ENCODE data around the gene CMPK2. TPM values are rescaled to one million over a fixed set of nuclear protein-coding genes. Genes with fewer than 3 reads are reported as not detected.

The CMPK2 gene
- total RNA-seq, 4 donors from 2014 or later, result 2.9 to 9.7 (median 8.0) TPM

DNA sequence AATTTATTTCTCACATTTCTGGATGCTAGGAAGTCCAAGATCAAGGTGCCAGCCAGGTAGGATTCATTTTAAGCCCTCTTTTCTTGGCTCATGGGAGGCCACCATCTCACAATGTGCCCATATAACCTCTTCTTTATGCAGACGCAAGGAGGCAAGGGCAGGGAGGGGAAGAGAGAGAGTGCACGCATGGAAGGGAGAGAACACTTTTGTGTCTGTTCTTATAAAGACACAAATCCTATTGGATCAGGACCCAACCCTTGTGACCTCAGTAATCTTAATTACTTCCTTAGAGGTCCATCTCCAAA, 32.5 kb downstream of the CMPK2 start:
- Histone ChIP-seq H3K9me3 (no peaks in the 10 kb centered on the region), H3K27ac (no peak overlapping the region)
- intact Hi-C loops (cut with DNase I; ENCODE audit: low total_unique reads), result no loop called here

DNA sequence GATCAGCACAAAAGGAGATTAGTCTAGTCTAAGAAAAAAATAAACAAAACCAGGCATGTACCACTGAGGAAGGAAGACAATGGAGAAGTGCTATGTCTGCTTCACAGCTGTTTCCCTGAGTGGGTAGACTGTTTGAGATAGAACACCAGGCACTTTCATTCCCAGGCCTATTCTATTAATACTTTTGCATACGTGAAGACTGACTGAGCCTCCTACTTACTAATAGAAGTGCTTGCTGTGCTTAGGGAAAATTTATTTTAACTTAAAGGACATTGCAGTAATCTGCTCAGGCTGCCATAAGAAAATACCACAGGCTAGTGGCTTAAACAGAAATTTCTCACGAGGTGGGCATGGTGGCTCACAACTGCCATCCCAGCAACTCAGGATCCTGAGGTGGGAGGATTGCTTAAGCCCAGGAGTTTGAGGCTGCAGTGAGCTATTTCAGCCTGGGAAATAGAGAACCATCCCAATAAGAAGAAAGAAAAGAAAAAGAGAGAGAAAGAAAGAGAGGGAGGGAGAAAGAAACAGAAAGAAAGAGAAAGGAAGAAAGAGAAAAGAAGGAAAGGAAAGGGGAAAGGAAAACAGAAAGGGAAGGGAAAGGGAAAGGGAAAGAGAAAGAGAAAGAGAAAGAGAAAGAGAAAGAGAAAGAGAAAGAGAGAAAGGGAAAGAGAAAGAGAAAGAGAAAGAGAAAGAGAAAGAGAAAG, 33.0 kb downstream of the CMPK2 start:
- no peak overlapping the region for H3K27ac ChIP-seq
- no peaks in the 10 kb centered on the region for H3K9me3 ChIP-seq
- no peak overlapping the region for H3K4me3 ChIP-seq
- H3K4me1 ChIP-seq, result no peaks in the 10 kb centered on the region
- TF ChIP-seq, protein P1, sequence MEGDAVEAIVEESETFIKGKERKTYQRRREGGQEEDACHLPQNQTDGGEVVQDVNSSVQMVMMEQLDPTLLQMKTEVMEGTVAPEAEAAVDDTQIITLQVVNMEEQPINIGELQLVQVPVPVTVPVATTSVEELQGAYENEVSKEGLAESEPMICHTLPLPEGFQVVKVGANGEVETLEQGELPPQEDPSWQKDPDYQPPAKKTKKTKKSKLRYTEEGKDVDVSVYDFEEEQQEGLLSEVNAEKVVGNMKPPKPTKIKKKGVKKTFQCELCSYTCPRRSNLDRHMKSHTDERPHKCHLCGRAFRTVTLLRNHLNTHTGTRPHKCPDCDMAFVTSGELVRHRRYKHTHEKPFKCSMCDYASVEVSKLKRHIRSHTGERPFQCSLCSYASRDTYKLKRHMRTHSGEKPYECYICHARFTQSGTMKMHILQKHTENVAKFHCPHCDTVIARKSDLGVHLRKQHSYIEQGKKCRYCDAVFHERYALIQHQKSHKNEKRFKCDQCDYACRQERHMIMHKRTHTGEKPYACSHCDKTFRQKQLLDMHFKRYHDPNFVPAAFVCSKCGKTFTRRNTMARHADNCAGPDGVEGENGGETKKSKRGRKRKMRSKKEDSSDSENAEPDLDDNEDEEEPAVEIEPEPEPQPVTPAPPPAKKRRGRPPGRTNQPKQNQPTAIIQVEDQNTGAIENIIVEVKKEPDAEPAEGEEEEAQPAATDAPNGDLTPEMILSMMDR (IDR thresholded peaks at IDR 0.05), result no peak
- no peak for TF ChIP-seq POLR2A (IDR thresholded peaks at IDR 0.05)
- no peaks in the 10 kb centered on the region for H3K27me3 ChIP-seq
- intact Hi-C loops (cut with DNase I; ENCODE audit: low total_unique reads), result no loop called here
- no peaks in the 10 kb centered on the region for H3K36me3 ChIP-seq
- no peak for DNase-seq

More for the DNA sequence above, 32.5 kb downstream of the CMPK2 start:
- Histone ChIP-seq H3K4me1 (no peaks in the 10 kb centered on the region), H3K27me3 (no peaks in the 10 kb centered on the region), H3K36me3 (no peaks in the 10 kb centered on the region), H3K4me3 (no peak overlapping the region)
- TF ChIP-seq, protein P1 (IDR thresholded peaks at IDR 0.05), result no peak
- no peak for TF ChIP-seq POLR2A (IDR thresholded peaks at IDR 0.05)
- no peak for DNase-seq

DNA sequence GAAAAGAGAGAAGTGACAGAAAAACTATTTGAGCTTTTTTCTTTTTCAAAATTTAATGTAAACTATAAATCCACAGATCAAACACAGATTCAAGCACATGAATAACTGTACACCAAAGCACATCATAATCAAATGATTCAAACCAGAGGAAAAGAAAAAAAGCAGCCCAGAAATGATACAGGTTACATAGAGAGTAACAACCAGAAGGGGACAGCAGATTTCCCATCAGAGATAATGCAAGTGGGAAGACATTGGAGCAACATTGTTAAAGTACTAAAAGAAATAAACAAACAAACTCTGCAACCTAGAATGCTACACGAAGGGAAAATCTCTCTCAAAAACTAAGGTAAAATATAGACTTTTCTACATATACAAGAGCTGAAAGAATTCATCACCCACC, 34.5 kb downstream of the CMPK2 start:
- no peaks in the 10 kb centered on the region for H3K36me3 ChIP-seq
- no peak overlapping the region for H3K27ac ChIP-seq
- no peak overlapping the region for H3K4me3 ChIP-seq
- no peaks in the 10 kb centered on the region for H3K27me3 ChIP-seq
- no peaks in the 10 kb centered on the region for H3K4me1 ChIP-seq
- intact Hi-C loops (cut with DNase I; ENCODE audit: low total_unique reads), result no loop called here
- no peaks in the 10 kb centered on the region for H3K9me3 ChIP-seq
- no peak for DNase-seq
- TF ChIP-seq, protein P1 (IDR thresholded peaks at IDR 0.05), result no peak
- no peak for TF ChIP-seq POLR2A (IDR thresholded peaks at IDR 0.05)

DNA sequence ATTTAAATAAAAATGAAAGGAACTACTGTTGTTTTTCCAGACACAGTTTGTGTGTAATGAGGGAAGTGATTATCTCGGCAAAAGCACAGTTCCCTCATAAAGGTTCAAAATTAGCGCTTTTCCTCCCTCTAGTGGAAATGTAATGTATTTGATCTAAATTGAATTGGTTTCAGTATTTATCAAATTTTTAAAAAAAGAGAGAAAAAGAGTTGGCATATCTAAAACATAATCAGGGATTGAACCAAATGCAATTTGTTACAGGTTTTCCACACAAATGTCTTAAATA, 37.5 kb downstream of the CMPK2 start:
- Histone ChIP-seq H3K27ac (peak overlapping the region in 1 of 2 donors; percentile 36), H3K9me3 (no peaks in the 10 kb centered on the region), H3K4me3 (no peak overlapping the region), H3K27me3 (no peaks in the 10 kb centered on the region), H3K4me1 (no peaks in the 10 kb centered on the region), H3K36me3 (no peaks in the 10 kb centered on the region)
- no peak for TF ChIP-seq POLR2A (IDR thresholded peaks at IDR 0.05)
- TF ChIP-seq, protein P1 (IDR thresholded peaks at IDR 0.05), result peak; percentile 29 to 61 (median 48)
- DNase-seq, result no peak
- intact Hi-C loops (cut with DNase I; ENCODE audit: low total_unique reads), result no loop called here

DNA sequence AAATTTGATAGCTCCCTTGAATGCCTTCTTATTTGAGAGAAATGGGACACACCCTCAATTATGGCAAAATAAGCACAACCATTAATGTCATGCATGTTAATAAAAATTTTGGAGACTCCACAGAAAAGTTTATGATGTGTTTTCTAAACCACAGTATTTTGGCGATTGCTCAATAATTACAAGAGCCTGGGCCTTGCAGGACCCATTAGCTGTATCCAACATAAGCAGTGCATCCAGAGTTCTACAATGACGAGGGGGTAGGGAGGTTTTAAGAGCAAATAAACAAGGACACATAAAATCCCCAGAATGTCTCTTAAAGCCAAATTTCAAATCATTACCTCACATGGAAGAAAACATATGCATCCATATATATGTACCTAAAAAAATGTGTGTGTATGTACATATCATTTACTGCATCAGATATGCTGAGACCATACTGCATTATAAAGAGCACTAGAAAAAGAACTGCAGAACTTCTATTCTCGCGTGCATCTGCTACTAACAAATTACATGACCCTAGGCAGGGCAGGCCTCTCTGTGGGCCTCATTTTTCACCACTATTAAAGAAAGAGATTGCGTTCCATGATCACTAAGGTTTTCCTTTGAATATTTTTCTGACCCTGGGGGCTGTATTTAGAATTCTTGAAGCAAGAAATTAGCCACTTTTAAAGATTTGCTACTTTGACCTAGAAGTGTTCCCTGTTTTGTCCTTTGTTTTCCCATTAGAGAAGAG, 38.0 kb downstream of the CMPK2 start:
- Histone ChIP-seq H3K27me3 (no peaks in the 10 kb centered on the region), H3K27ac (peak overlapping the region in 1 of 2 donors; percentile 36), H3K4me1 (no peaks in the 10 kb centered on the region), H3K36me3 (no peaks in the 10 kb centered on the region), H3K4me3 (no peak overlapping the region), H3K9me3 (no peaks in the 10 kb centered on the region)
- intact Hi-C loops (cut with DNase I; ENCODE audit: low total_unique reads), result no loop called here
- no peak for DNase-seq
- TF ChIP-seq, protein P1 (IDR thresholded peaks at IDR 0.05), result no peak
- no peak for TF ChIP-seq POLR2A (IDR thresholded peaks at IDR 0.05)

All from uterus (tissue), 4 donors.